PC-9 (cell line): ENCODE measurements around the gene CHRNA3. TPM values are rescaled to one million over a fixed set of nuclear protein-coding genes. Genes with fewer than 3 reads are reported as not detected.

Experiments
- BruUV-seq: library from RNA; stranded (reverse); fragments of 400-500 nt; replicated peaks from 2 replicates; lab custom pipeline; 2021; lab: Mats Ljungman, UMichigan
- CTCF ChIA-PET: fragments of 300-600 bp; sonication (Branson Sonifier 250); formaldehyde crosslinking; loops from one replicate; lab custom pipeline; 2022; ENCODE audit warnings: antibody characterized with exemption; lab: Charles Lee
- POLR2A ChIA-PET: fragments of 300-600 bp; sonication (Branson Sonifier 250); formaldehyde crosslinking; loops from one replicate; lab custom pipeline; 2022; ENCODE audit warnings: antibody characterized with exemption; ENCODE audit not compliant: unreplicated experiment; lab: Charles Lee
- DNase-seq, 2 experiments: peaks; one replicate each; pipeline versions ENCODE4 v3.0.0 to v3.0.0-alpha.2; 2015 to 2022; ENCODE audit warnings: mixed read lengths in 1 of 2
- H2AFZ ChIP-seq: fragments of 200-600 bp; sonication (generic); 2 replicates; pipeline ENCODE4 v1.8.1; 2017; ENCODE audit warnings: antibody characterized with exemption
- H3F3A ChIP-seq: fragments of 200-600 bp; sonication (generic); 2 replicates; pipeline ENCODE4 v1.8.1; 2017; ENCODE audit warnings: antibody characterized with exemption, mild to moderate bottlenecking, low read depth; ENCODE audit not compliant: insufficient read depth
- H3K27ac ChIP-seq: fragments of 200-600 bp; sonication (generic); 2 replicates; pipeline ENCODE4 v1.6.1; 2016; ENCODE audit warnings: mixed run types
- H3K27me3 ChIP-seq: fragments of 200-600 bp; sonication (generic); 2 replicates; pipeline ENCODE4 v1.6.1; 2016; ENCODE audit warnings: low read depth, mixed run types; ENCODE audit not compliant: insufficient read depth
- H3K36me3 ChIP-seq: fragments of 200-600 bp; sonication (generic); 2 replicates; pipeline ENCODE4 v1.6.1; 2016; ENCODE audit warnings: low read depth, mixed run types
- H3K4me1 ChIP-seq: fragments of 200-600 bp; sonication (generic); replicated peaks from 2 replicates; pipeline ENCODE4 v1.6.1; 2016; ENCODE audit warnings: mixed run types; ENCODE audit not compliant: insufficient read depth
- H3K4me2 ChIP-seq: fragments of 200-600 bp; sonication (generic); 2 replicates; pipeline ENCODE4 v1.6.1; 2017; ENCODE audit warnings: mixed run types
- H3K4me3 ChIP-seq: fragments of 200-600 bp; sonication (generic); 2 replicates; pipeline ENCODE4 v1.6.1; 2016; ENCODE audit warnings: mixed run types
- H3K79me2 ChIP-seq: fragments of 200-600 bp; sonication (generic); 2 replicates; pipeline ENCODE4 v1.6.1; 2017; ENCODE audit warnings: low read depth, mixed run types
- H3K9me2 ChIP-seq: fragments of 200-600 bp; sonication (generic); 2 replicates; pipeline ENCODE4 v1.8.1; 2017; ENCODE audit warnings: mild to moderate bottlenecking; ENCODE audit not compliant: insufficient read depth
- H3K9me3 ChIP-seq: fragments of 200-600 bp; sonication (generic); 2 replicates; pipeline ENCODE4 v1.8.1; 2016; ENCODE audit warnings: low read depth; ENCODE audit not compliant: insufficient read depth
- H4K20me1 ChIP-seq: fragments of 200-600 bp; sonication (generic); 2 replicates; pipeline ENCODE4 v1.8.1; 2017; ENCODE audit not compliant: insufficient read depth
- CTCF ChIP-seq: fragments of 200-600 bp; sonication (generic); conservative IDR thresholded peaks from 2 replicates; pipeline ENCODE4 v1.6.1; 2017; ENCODE audit warnings: mixed run types, antibody characterized with exemption, mild to moderate bottlenecking, moderate library complexity
- EZH2 ChIP-seq: fragments of 200-600 bp; sonication (generic); IDR thresholded peaks from 2 replicates; pipeline ENCODE4 v1.8.0; 2017; ENCODE audit warnings: antibody characterized with exemption, low read depth
- intact Hi-C: fragments of 100-400 bp; cut with micrococcal nuclease; formaldehyde crosslinking; loops from one replicate; pipeline ENCODE4 v1.10.0; 2022; ENCODE audit not compliant: unreplicated experiment
- total RNA-seq: library from RNA; stranded (reverse); gene quantifications from 2 replicates; pipeline ENCODE4 v1.2.3, GENCODE V29; 2021

The CHRNA3 gene
- total RNA-seq, 1 experiment from 2014 or later = not detected

GRCh38 chr15:78641749-78642275, 21.0 kb upstream of the CHRNA3 start:
- intact Hi-C loops = no loop called here
- Histone ChIP-seq H3K4me3 (peak overlapping the region; percentile 46; the same call in 1 of the 2 replicates), H2AFZ (no peak overlapping the region), H3K9me3 (no peaks in the 10 kb centered on the region), H3K27ac (no peak overlapping the region), H3K4me1 (no peaks in the 10 kb centered on the region), H4K20me1 (no peaks in the 10 kb centered on the region), H3K79me2 (no peaks in the 10 kb centered on the region), H3K9me2 (no peaks in the 10 kb centered on the region), H3K36me3 (no peaks in the 10 kb centered on the region), H3F3A (no peaks in the 10 kb centered on the region), H3K27me3 (no peaks in the 10 kb centered on the region), H3K4me2 (peak overlapping the region; percentile 71; the same call in 1 of the 2 replicates)
- TF ChIP-seq CTCF (no peak), EZH2 (no peak)
- no TSS peak for BruUV-seq
- POLR2A ChIA-PET = no interaction called here
- DNase-seq = no peak
- CTCF ChIA-PET = no interaction called here

GRCh38 chr15:78641102-78641748, 20.4 kb upstream of the CHRNA3 start, which contains the start of gene CHRNB4:
CHRNB4 (minus strand) TSS chr15:78641210; CDS start chr15:78641133, 77 bp downstream.
- Histone ChIP-seq H4K20me1 (no peaks in the 10 kb centered on the region), H3K4me3 (peak within 1 kb of the TSS; percentile 46; the same call in 1 of the 2 replicates), H3F3A (no peaks in the 10 kb centered on the region), H3K27ac (no peak within 1 kb of the TSS), H3K27me3 (no peaks in the 10 kb centered on the region), H3K9me3 (no peaks in the 10 kb centered on the region), H3K4me2 (peak within 1 kb of the TSS; percentile 71), H3K79me2 (no peaks in the 10 kb centered on the region), H3K4me1 (no peaks in the 10 kb centered on the region), H3K36me3 (no peaks in the 10 kb centered on the region), H2AFZ (peak within 1 kb of the TSS; percentile 74), H3K9me2 (no peaks in the 10 kb centered on the region)
- intact Hi-C loops = no loop called here
- no TSS peak for BruUV-seq
- no peak for TF ChIP-seq CTCF
- TF ChIP-seq EZH2 = no peak
- POLR2A ChIA-PET = no interaction called here
- peak; percentile 44 to 52 for DNase-seq
- CTCF ChIA-PET = no interaction called here

- Histone ChIP-seq H3K4me3 (peak overlapping the region; percentile 46; the same call in 1 of the 2 replicates), H3K9me2 (no peaks in the 10 kb centered on the region), H3K9me3 (no peaks in the 10 kb centered on the region), H4K20me1 (no peaks in the 10 kb centered on the region), H3K79me2 (no peaks in the 10 kb centered on the region), H3F3A (no peaks in the 10 kb centered on the region), H3K36me3 (no peaks in the 10 kb centered on the region), H3K27me3 (no peaks in the 10 kb centered on the region), H2AFZ (peak overlapping the region; percentile 74), H3K27ac (no peak overlapping the region), H3K4me1 (no peaks in the 10 kb centered on the region), H3K4me2 (peak overlapping the region; percentile 71)
- TF ChIP-seq EZH2 = no peak
- no peak for TF ChIP-seq CTCF
- CTCF ChIA-PET = no interaction called here
- intact Hi-C loops = no loop called here
- DNase-seq = peak in 1 of 2 experiments; percentile 41
- POLR2A ChIA-PET = no interaction called here
- no TSS peak for BruUV-seq
These were observed 19.8 kb upstream of the CHRNA3 start for GRCh38 chr15:78640527-78641101.
